Dendritic cell treated with granulocyte-macrophage colony-stimulating factor and Interleukin-4, amounts not matched to agents 40 ng/mL and 50 ng/mL, for 4 days (primary cell): ENCODE measurements around the gene OBSCN.

ENCODE experiments used
- H3K27ac Mint-ChIP-seq: one replicate; pipeline ENCODE4 v1.8.0; 2022; ENCODE audit warnings: mild to moderate bottlenecking, mixed read lengths
- H3K27me3 Mint-ChIP-seq: one replicate; pipeline ENCODE4 v1.8.0; 2022; ENCODE audit warnings: mild to moderate bottlenecking, mixed read lengths
- H3K36me3 Mint-ChIP-seq: one replicate; pipeline ENCODE4 v1.8.0; 2022; ENCODE audit warnings: low read depth, mixed read lengths
- H3K4me1 Mint-ChIP-seq: one replicate; pipeline ENCODE4 v1.8.0; 2022; ENCODE audit warnings: low read depth, mixed read lengths
- H3K4me3 Mint-ChIP-seq: one replicate; pipeline ENCODE4 v1.8.0; 2022; ENCODE audit warnings: mild to moderate bottlenecking, moderate library complexity, mixed read lengths
- H3K9me3 Mint-ChIP-seq: one replicate; pipeline ENCODE4 v1.8.0; 2022; ENCODE audit warnings: mixed read lengths
- intact Hi-C: fragments of 100-400 bp; cut with micrococcal nuclease; formaldehyde crosslinking; loops from one replicate; pipeline ENCODE4 v1.15.0; 2022

Gene OBSCN

GRCh38 chr1:228373004-228373680 is 165.3 kb downstream of the OBSCN start:
- H3K27me3 Mint-ChIP-seq: peaks cover 8% of the 10 kb centered on the region
- H3K9me3 Mint-ChIP-seq: no peaks in the 10 kb centered on the region
- no peak overlapping the region for H3K4me3 Mint-ChIP-seq
- intact Hi-C loops: no loop called here
- no peak overlapping the region for H3K27ac Mint-ChIP-seq
- no peaks in the 10 kb centered on the region for H3K4me1 Mint-ChIP-seq
- no peaks in the 10 kb centered on the region for H3K36me3 Mint-ChIP-seq

- H3K27ac Mint-ChIP-seq: no peak overlapping the region
- H3K4me1 Mint-ChIP-seq: peaks cover 5% of the 10 kb centered on the region
- no peak overlapping the region for H3K4me3 Mint-ChIP-seq
- intact Hi-C loops: no loop called here
- H3K27me3 Mint-ChIP-seq: peaks cover 15% of the 10 kb centered on the region
- no peaks in the 10 kb centered on the region for H3K9me3 Mint-ChIP-seq
- H3K36me3 Mint-ChIP-seq: no peaks in the 10 kb centered on the region
These were observed 166.1 kb downstream of the OBSCN start for GRCh38 chr1:228373681-228374571.

DNA sequence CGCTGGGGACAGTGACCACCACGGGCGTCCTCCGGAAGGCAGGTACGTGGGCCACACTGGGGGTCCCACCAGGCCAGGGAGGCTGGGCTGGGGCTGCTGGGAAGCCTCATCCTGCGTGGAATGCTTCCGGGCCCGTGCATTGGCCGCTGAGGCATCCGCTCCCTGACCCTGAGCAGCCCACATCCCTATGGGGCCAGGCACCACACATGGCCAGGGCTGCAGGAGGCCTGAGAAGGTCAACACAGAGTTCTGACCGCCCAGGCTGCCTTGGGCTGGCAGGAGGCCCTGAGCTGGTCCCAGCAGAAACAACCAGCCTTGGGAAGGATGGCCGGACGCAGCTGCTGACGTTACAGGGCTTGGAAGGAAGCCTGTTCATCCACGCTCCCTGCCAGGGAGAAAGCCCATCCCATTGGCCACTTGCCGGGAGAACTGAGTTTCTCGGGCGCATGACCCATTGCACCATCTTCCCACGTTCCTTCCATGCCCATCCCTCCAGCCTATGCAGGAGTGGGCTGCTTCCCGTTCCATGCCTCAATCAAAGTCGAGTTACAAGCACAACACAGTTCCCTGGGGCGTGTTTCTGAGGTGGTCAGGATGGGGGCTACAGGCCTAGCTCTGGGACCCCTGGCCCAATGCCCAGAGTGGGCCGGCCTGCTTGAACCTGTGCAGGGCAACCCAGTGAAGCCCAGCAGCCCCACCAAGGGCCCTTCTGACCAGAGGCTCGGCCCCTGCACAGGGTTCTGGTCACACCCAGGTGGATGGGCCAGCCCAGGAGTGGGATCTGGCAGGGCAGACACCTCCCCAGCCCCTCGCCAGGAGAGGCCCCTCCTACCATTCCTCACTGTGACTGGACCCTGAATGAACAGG is 167.1 kb downstream of the OBSCN start:
- H3K27me3 Mint-ChIP-seq: peaks cover 25% of the 10 kb centered on the region
- intact Hi-C loops: no loop called here
- H3K9me3 Mint-ChIP-seq: no peaks in the 10 kb centered on the region
- peaks cover 9% of the 10 kb centered on the region for H3K4me1 Mint-ChIP-seq
- no peak overlapping the region for H3K4me3 Mint-ChIP-seq
- H3K27ac Mint-ChIP-seq: no peak overlapping the region
- H3K36me3 Mint-ChIP-seq: no peaks in the 10 kb centered on the region

GRCh38 chr1:228375578-228376261 is 167.9 kb downstream of the OBSCN start:
- no peak overlapping the region for H3K27ac Mint-ChIP-seq
- intact Hi-C loops: no loop called here
- peaks cover 9% of the 10 kb centered on the region for H3K4me1 Mint-ChIP-seq
- H3K9me3 Mint-ChIP-seq: no peaks in the 10 kb centered on the region
- no peaks in the 10 kb centered on the region for H3K36me3 Mint-ChIP-seq
- peaks cover 31% of the 10 kb centered on the region for H3K27me3 Mint-ChIP-seq
- no peak overlapping the region for H3K4me3 Mint-ChIP-seq

GRCh38 chr1:228376262-228376628 is 168.4 kb downstream of the OBSCN start:
- Mint-ChIP-seq H3K9me3 (no peaks in the 10 kb centered on the region), H3K4me3 (no peak overlapping the region), H3K4me1 (peaks cover 9% of the 10 kb centered on the region), H3K27me3 (peaks cover 35% of the 10 kb centered on the region), H3K27ac (no peak overlapping the region), H3K36me3 (no peaks in the 10 kb centered on the region)
- intact Hi-C loops: no loop called here

GRCh38 chr1:228376651-228377631 is 169.1 kb downstream of the OBSCN start:
- Mint-ChIP-seq H3K4me3 (no peak overlapping the region), H3K9me3 (no peaks in the 10 kb centered on the region), H3K4me1 (peaks cover 9% of the 10 kb centered on the region), H3K27me3 (peaks cover 37% of the 10 kb centered on the region), H3K27ac (no peak overlapping the region), H3K36me3 (no peaks in the 10 kb centered on the region)
- intact Hi-C loops: no loop called here

DNA sequence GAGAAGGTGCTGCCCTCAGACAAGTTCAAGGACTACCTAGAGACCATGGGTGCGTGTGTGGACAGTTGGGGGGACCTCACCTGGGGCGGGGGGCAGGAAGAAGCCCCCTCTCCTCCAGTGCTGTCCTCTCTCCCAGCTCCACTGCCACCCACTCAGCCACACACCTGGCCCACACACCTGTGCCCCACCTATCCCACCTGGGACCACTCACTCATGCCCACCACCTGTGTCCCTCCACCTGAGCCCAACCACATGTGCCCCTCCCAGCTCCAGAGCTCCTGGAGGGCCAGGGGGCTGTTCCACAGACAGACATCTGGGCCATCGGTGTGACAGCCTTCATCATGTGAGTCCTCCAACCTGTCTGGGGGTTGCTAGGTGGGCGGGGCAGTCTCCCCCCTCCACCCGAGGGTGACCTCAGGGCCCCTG is 169.8 kb downstream of the OBSCN start:
- Mint-ChIP-seq H3K27ac (no peak overlapping the region), H3K27me3 (peaks cover 37% of the 10 kb centered on the region), H3K4me3 (no peak overlapping the region), H3K36me3 (no peaks in the 10 kb centered on the region), H3K9me3 (no peaks in the 10 kb centered on the region), H3K4me1 (peaks cover 9% of the 10 kb centered on the region)
- intact Hi-C loops: no loop called here

- H3K27ac Mint-ChIP-seq: no peak overlapping the region
- peaks cover 40% of the 10 kb centered on the region for H3K27me3 Mint-ChIP-seq
- H3K4me3 Mint-ChIP-seq: peak overlapping the region; percentile 48
- peaks cover 9% of the 10 kb centered on the region for H3K4me1 Mint-ChIP-seq
- intact Hi-C loops: no loop called here
- H3K9me3 Mint-ChIP-seq: no peaks in the 10 kb centered on the region
- H3K36me3 Mint-ChIP-seq: no peaks in the 10 kb centered on the region
These were observed 170.4 kb downstream of the OBSCN start for GRCh38 chr1:228378090-228378872.

DNA sequence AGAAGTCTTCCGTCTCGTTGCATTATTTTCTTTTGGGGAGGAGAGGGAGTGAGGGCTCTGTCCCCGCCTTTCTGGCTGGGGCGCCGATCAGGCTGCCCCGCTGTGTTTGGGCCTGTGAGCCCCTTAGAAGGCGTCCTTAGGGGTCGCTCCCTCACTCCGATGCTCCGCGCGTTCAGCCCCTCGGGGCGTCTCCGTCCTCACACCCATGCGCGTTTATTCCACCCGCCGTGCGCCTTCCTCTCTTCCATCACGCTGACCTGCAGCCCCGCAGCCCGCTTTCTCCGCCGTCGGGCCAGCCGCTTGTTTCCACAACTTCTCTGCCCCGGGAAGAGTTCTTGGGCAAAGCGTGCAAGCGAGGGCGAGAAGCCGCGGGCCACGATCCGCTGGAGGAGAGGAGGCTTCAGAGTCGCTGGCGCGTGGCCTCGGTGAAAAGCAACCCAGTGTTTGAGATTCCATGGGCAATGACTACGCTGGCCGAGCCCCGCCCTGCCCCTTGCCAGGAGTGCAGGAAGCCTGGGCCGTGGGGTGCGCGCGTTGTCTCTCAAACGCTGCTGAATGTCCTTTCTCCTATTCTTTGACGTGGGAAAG is 171.1 kb downstream of the OBSCN start:
- Mint-ChIP-seq H3K36me3 (no peaks in the 10 kb centered on the region), H3K27me3 (peaks cover 40% of the 10 kb centered on the region), H3K4me1 (peaks cover 9% of the 10 kb centered on the region), H3K27ac (no peak overlapping the region), H3K4me3 (peak overlapping the region; percentile 48), H3K9me3 (no peaks in the 10 kb centered on the region)
- intact Hi-C loops: no loop called here

GRCh38 chr1:228379666-228380065 is 171.8 kb downstream of the OBSCN start:
- no peak overlapping the region for H3K4me3 Mint-ChIP-seq
- H3K36me3 Mint-ChIP-seq: no peaks in the 10 kb centered on the region
- H3K27me3 Mint-ChIP-seq: peaks cover 40% of the 10 kb centered on the region
- intact Hi-C loops: no loop called here
- H3K4me1 Mint-ChIP-seq: peaks cover 9% of the 10 kb centered on the region
- H3K9me3 Mint-ChIP-seq: no peaks in the 10 kb centered on the region
- no peak overlapping the region for H3K27ac Mint-ChIP-seq

DNA sequence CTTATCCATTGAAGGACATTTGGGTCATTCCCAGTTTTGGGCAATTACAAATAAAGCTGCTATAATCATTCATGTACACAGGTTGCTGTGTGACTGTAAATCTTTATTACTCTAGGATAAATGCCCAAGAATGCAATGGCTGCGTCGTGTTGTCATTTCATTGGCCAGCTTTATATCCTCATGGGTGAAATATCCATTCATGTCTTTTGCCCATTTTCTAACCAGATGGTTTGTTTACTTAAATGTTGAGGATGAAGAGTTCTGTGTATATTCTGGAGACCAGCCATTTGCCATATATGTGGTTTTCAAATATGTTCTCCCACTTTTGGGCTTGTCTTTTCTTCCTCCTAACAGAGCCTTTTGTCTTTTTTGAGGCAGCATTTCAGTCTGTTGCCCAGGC is 173.5 kb downstream of the OBSCN start:
- Mint-ChIP-seq H3K4me1 (peaks cover 9% of the 10 kb centered on the region), H3K36me3 (no peaks in the 10 kb centered on the region), H3K9me3 (no peaks in the 10 kb centered on the region), H3K4me3 (no peak overlapping the region), H3K27ac (no peak overlapping the region), H3K27me3 (peaks cover 40% of the 10 kb centered on the region)
- intact Hi-C loops: no loop called here

- intact Hi-C loops: no loop called here
- Mint-ChIP-seq H3K4me1 (peaks cover 5% of the 10 kb centered on the region), H3K27me3 (peaks cover 26% of the 10 kb centered on the region), H3K4me3 (no peak overlapping the region), H3K36me3 (no peaks in the 10 kb centered on the region), H3K27ac (no peak overlapping the region), H3K9me3 (no peaks in the 10 kb centered on the region)
These were observed 175.9 kb downstream of the OBSCN start for GRCh38 chr1:228383773-228384172.
